Measurements from ENCODE around the gene POLR1E. TPM values are rescaled to one million over a fixed set of nuclear protein-coding genes. Genes with fewer than 3 reads are reported as not detected.

POLR1E gene
- total RNA-seq, 1 donor from 2014 or later: 38.6 TPM

GRCh38 chr9:37539634-37540033 lies 53.9 kb downstream of the POLR1E start:
- H4K20me1 ChIP-seq (ENCODE audit: low read depth): peaks cover 13% of the 10 kb centered on the region
- no peak overlapping the region for H3K9ac ChIP-seq
- no peak overlapping the region for H3K4me2 ChIP-seq
- Mint-ChIP-seq H3K9me3 (no peaks in the 10 kb centered on the region), H3K4me1 (peaks cover 5% of the 10 kb centered on the region), H3K36me3 (peaks cover 36% of the 10 kb centered on the region), H3K27me3 (ENCODE audit: insufficient read depth, low read depth) (peaks cover 16% of the 10 kb centered on the region), H3K4me3 (no peak overlapping the region), H3K27ac (no peak overlapping the region)
- TF ChIP-seq EZH2 (IDR thresholded peaks at IDR 0.05) (no peak), EZH2phosphoT487 (IDR thresholded peaks at IDR 0.05) (no peak)
- TF ChIP-seq, protein P1, sequence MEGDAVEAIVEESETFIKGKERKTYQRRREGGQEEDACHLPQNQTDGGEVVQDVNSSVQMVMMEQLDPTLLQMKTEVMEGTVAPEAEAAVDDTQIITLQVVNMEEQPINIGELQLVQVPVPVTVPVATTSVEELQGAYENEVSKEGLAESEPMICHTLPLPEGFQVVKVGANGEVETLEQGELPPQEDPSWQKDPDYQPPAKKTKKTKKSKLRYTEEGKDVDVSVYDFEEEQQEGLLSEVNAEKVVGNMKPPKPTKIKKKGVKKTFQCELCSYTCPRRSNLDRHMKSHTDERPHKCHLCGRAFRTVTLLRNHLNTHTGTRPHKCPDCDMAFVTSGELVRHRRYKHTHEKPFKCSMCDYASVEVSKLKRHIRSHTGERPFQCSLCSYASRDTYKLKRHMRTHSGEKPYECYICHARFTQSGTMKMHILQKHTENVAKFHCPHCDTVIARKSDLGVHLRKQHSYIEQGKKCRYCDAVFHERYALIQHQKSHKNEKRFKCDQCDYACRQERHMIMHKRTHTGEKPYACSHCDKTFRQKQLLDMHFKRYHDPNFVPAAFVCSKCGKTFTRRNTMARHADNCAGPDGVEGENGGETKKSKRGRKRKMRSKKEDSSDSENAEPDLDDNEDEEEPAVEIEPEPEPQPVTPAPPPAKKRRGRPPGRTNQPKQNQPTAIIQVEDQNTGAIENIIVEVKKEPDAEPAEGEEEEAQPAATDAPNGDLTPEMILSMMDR (IDR thresholded peaks at IDR 0.05): no peak
- H3K79me2 ChIP-seq (ENCODE audit: low read depth): no peaks in the 10 kb centered on the region
- H3K4me3 ChIP-seq: no peak overlapping the region
- no peaks in the 10 kb centered on the region for H3K9me3 ChIP-seq (ENCODE audit: low read depth)
- no peaks in the 10 kb centered on the region for H3K36me3 ChIP-seq
- no peak for DNase-seq (ENCODE audit: low spot score)
- no peaks in the 10 kb centered on the region for H3K27me3 ChIP-seq
- peaks cover 15% of the 10 kb centered on the region for H3F3A ChIP-seq (ENCODE audit: low read depth)
- H3K27ac ChIP-seq: no peak overlapping the region
- peaks cover 11% of the 10 kb centered on the region for H3K4me1 ChIP-seq
- no peak overlapping the region for H2AFZ ChIP-seq (replicated peaks)

GRCh38 chr9:37540634-37541033 lies 54.9 kb downstream of the POLR1E start:
- H3K9me3 Mint-ChIP-seq: no peaks in the 10 kb centered on the region
- TF ChIP-seq EZH2 (IDR thresholded peaks at IDR 0.05) (no peak), EZH2phosphoT487 (IDR thresholded peaks at IDR 0.05) (no peak)
- Histone ChIP-seq H3K36me3 (no peaks in the 10 kb centered on the region), H3K9ac (no peak overlapping the region), H2AFZ (replicated peaks) (no peak overlapping the region), H4K20me1 (ENCODE audit: low read depth) (peaks cover 5% of the 10 kb centered on the region), H3K9me3 (ENCODE audit: low read depth) (no peaks in the 10 kb centered on the region), H3K4me1 (peaks cover under 1% of the 10 kb centered on the region), H3K4me2 (no peak overlapping the region), H3K27ac (no peak overlapping the region), H3K4me3 (no peak overlapping the region), H3K27me3 (no peaks in the 10 kb centered on the region), H3K79me2 (ENCODE audit: low read depth) (no peaks in the 10 kb centered on the region), H3F3A (ENCODE audit: low read depth) (peaks cover 5% of the 10 kb centered on the region)
- no peak overlapping the region for H3K4me3 Mint-ChIP-seq
- peaks cover 39% of the 10 kb centered on the region for H3K36me3 Mint-ChIP-seq
- H3K4me1 Mint-ChIP-seq: peaks cover 3% of the 10 kb centered on the region
- H3K27ac Mint-ChIP-seq: no peak overlapping the region
- DNase-seq (ENCODE audit: low spot score): no peak
- peaks cover 13% of the 10 kb centered on the region for H3K27me3 Mint-ChIP-seq (ENCODE audit: insufficient read depth, low read depth)

DNA sequence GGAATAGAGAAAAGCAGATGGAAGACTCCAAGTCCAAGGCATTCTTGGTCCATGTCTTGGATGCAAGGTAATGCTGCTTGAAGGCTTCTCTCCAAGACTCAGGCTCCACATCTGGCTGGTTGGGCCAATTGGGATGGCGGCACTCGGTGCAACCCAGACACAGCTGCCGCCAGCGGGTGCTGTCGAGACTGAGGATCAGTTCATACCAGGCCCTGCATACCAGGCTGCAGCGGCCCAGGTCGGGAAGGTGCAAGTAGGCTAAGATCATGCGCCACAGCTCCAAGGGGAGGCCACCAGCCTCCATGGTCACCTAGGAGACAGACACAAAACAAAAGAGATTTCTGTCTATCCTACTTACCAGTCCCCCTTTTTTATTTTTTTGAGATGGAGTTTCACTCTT lies 55.7 kb downstream of the POLR1E start:
- Histone ChIP-seq H3K9ac (no peak overlapping the region), H3K4me2 (no peak overlapping the region), H3K27ac (no peak overlapping the region), H3K4me3 (no peak overlapping the region), H3K27me3 (no peaks in the 10 kb centered on the region), H3K79me2 (ENCODE audit: low read depth) (no peaks in the 10 kb centered on the region), H2AFZ (replicated peaks) (no peak overlapping the region), H3K36me3 (no peaks in the 10 kb centered on the region), H3K4me1 (no peaks in the 10 kb centered on the region), H3F3A (ENCODE audit: low read depth) (no peaks in the 10 kb centered on the region), H3K9me3 (ENCODE audit: low read depth) (no peaks in the 10 kb centered on the region), H4K20me1 (ENCODE audit: low read depth) (peaks cover 3% of the 10 kb centered on the region)
- H3K4me3 Mint-ChIP-seq: no peak overlapping the region
- no peak overlapping the region for H3K27ac Mint-ChIP-seq
- TF ChIP-seq EZH2 (IDR thresholded peaks at IDR 0.05): no peak
- TF ChIP-seq, protein P1 (IDR thresholded peaks at IDR 0.05): no peak
- TF ChIP-seq EZH2phosphoT487 (IDR thresholded peaks at IDR 0.05): no peak
- DNase-seq (ENCODE audit: low spot score): no peak
- H3K36me3 Mint-ChIP-seq: peaks cover 39% of the 10 kb centered on the region
- H3K9me3 Mint-ChIP-seq: no peaks in the 10 kb centered on the region
- H3K4me1 Mint-ChIP-seq: peaks cover 3% of the 10 kb centered on the region
- peaks cover 11% of the 10 kb centered on the region for H3K27me3 Mint-ChIP-seq (ENCODE audit: insufficient read depth, low read depth)

GRCh38 chr9:37542488-37542887 lies 56.7 kb downstream of the POLR1E start:
- Histone ChIP-seq H3K4me2 (no peak overlapping the region), H3K4me1 (no peaks in the 10 kb centered on the region), H3F3A (ENCODE audit: low read depth) (no peaks in the 10 kb centered on the region), H3K9ac (no peak overlapping the region), H3K27ac (no peak overlapping the region), H3K9me3 (ENCODE audit: low read depth) (no peaks in the 10 kb centered on the region), H4K20me1 (ENCODE audit: low read depth) (peaks cover 3% of the 10 kb centered on the region), H3K79me2 (ENCODE audit: low read depth) (no peaks in the 10 kb centered on the region), H3K4me3 (no peak overlapping the region), H2AFZ (replicated peaks) (no peak overlapping the region), H3K27me3 (no peaks in the 10 kb centered on the region), H3K36me3 (no peaks in the 10 kb centered on the region)
- Mint-ChIP-seq H3K36me3 (peaks cover 36% of the 10 kb centered on the region), H3K27me3 (ENCODE audit: insufficient read depth, low read depth) (peaks cover 7% of the 10 kb centered on the region), H3K9me3 (no peaks in the 10 kb centered on the region), H3K4me3 (no peak overlapping the region), H3K27ac (no peak overlapping the region), H3K4me1 (peaks cover 3% of the 10 kb centered on the region)
- DNase-seq (ENCODE audit: low spot score): no peak
- TF ChIP-seq, protein P1 (IDR thresholded peaks at IDR 0.05): no peak
- TF ChIP-seq EZH2phosphoT487 (IDR thresholded peaks at IDR 0.05): no peak
- no peak for TF ChIP-seq EZH2 (IDR thresholded peaks at IDR 0.05)
